H7 (cell line): ENCODE data around the gene CEACAM1. TPM values are rescaled to one million over a fixed set of nuclear protein-coding genes. Genes with fewer than 3 reads are reported as not detected.
"Not testable (repeated sequence)": the region's sequence is repeated elsewhere in the genome, so short reads cannot be mapped to it uniquely, and the experiment has no call there.

Source experiments
- DNase-seq: peaks from one replicate; pipeline ENCODE4 v3.0.0; 2012
- H3K27me3 ChIP-seq: 2 replicates; pipeline ENCODE4 v1.6.0; 2011; ENCODE audit warnings: mild to moderate bottlenecking, low read length; ENCODE audit not compliant: control insufficient read depth, insufficient read depth
- H3K36me3 ChIP-seq: replicated peaks from 2 replicates; pipeline ENCODE4 v1.5.1; 2011; ENCODE audit warnings: low read length; ENCODE audit not compliant: control insufficient read depth, insufficient read depth
- H3K4me3 ChIP-seq: 2 replicates; pipeline ENCODE4 v1.5.1; 2011; ENCODE audit warnings: low read depth, mild to moderate bottlenecking, control low read depth, low read length, moderate library complexity; ENCODE audit not compliant: insufficient read depth
- total RNA-seq: library from RNA; depleted of rRNA; stranded (reverse); fragments of >200 nt; shearing (Covaris generic); gene quantifications from 2 replicates; pipeline ENCODE4 v1.2.3, GENCODE V29; 2014

The CEACAM1 gene
- total RNA-seq, 1 experiment from 2014 or later: 0.42 TPM

- H3K36me3 ChIP-seq, DNase-seq, H3K4me3 ChIP-seq, H3K27me3 ChIP-seq: not testable (repeated sequence)
These were observed 7.0 kb upstream of the CEACAM1 start for GRCh38 chr19:42535276-42535675.

DNA sequence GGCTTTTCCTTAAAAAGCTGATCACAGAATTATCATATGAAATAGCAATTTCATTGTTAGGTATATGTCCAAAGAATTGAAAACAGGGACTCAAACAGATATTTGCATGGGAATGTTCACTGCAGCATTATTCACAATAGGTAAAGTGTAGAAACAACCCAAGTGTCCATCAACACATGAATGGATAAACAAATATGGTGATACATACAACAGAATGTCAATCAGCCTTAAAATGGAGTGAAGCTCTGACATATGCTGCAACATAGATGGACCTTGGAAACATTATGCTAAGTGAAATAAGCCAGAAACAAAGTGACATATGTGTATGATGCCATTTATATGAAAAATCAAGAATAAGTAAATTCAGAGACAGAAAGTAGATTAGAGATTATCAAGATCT, 6.1 kb upstream of the CEACAM1 start:
- no peak for DNase-seq
- no peaks in the 10 kb centered on the region for H3K36me3 ChIP-seq
- H3K27me3 ChIP-seq: no peaks in the 10 kb centered on the region
- no peak overlapping the region for H3K4me3 ChIP-seq

DNA sequence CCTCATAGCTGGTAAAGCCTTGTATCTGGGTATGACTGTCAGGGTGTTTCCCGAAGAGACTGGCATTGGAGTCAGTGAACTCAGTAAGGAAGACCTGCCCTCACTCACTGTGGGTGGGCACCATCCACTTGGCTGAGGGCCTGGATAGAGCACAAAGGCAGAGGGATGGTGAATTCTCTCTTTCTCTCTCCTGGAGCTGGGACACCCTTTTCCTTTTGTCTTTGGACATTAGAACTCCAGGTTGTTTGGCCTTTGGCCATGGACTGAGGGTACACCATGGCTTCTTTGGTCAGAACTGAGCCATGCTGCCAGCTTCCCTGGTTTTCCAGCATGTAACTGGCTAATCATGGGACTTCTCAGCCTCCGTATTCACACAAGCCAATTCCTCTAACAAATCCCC, 4.6 kb upstream of the CEACAM1 start:
- H3K27me3 ChIP-seq: no peaks in the 10 kb centered on the region; the same call in 1 of the 2 replicates
- no peaks in the 10 kb centered on the region for H3K36me3 ChIP-seq
- DNase-seq: no peak
- H3K4me3 ChIP-seq: no peak overlapping the region

- Histone ChIP-seq H3K36me3 (no peaks in the 10 kb centered on the region), H3K4me3 (no peak overlapping the region), H3K27me3 (no peaks in the 10 kb centered on the region; the same call in 1 of the 2 replicates)
- DNase-seq: no peak
These were observed 3.0 kb upstream of the CEACAM1 start for GRCh38 chr19:42531313-42531712.

DNA sequence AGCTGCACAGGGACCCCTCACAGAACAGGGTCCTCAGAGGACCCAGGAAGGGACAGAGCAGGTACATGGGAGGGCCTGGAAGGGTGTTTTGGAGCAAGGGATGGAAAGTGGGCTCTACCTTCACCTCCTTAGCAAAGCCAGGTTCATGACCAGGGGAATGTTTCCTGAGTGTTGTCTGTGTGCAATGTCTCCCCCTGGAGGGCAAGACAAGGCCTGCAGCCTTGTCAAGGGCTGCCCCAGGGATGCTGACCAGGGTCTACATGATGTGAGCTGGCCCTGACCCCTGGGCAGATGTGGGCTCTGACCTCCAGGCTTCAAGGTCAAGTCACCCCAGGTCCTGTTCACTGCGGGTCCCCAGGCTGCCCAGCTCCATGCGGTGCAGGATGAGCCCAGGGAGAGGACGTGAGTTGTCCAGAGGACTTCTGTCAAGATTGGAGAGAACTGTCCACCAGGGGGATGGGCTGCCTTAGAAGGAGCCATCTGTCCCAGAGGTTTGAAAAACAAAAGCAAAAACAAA, 1.0 kb upstream of the CEACAM1 start:
- Histone ChIP-seq H3K36me3 (no peaks in the 10 kb centered on the region), H3K4me3 (no peak overlapping the region)

DNA sequence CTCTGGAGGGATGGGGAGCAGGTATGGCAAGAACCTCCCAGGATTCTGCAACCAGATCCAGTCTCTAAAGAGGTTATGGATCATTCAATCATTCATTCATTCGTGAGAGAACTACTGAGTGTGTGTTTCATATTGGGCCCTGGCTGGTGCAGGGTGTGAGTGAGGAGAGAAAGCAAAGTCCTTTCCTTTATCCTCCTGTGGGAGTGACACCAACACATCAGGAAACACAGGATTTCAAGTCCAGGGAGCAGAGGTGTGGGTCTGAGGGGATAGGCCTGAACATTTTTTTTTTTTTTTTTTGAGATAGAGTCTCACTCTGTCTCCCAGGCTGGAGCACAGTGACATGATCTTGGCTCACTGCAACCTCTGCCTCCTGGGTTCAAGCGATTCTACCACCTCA, 3.3 kb downstream of the CEACAM1 start:
- H3K27me3 ChIP-seq: no peaks in the 10 kb centered on the region; the same call in 1 of the 2 replicates
- H3K4me3 ChIP-seq: no peak overlapping the region
- H3K36me3 ChIP-seq: no peaks in the 10 kb centered on the region
- no peak for DNase-seq

More for the DNA sequence above, 1.0 kb upstream of the CEACAM1 start:
- H3K27me3 ChIP-seq: no peaks in the 10 kb centered on the region; the same call in 1 of the 2 replicates
- peak; percentile 85 for DNase-seq

DNA sequence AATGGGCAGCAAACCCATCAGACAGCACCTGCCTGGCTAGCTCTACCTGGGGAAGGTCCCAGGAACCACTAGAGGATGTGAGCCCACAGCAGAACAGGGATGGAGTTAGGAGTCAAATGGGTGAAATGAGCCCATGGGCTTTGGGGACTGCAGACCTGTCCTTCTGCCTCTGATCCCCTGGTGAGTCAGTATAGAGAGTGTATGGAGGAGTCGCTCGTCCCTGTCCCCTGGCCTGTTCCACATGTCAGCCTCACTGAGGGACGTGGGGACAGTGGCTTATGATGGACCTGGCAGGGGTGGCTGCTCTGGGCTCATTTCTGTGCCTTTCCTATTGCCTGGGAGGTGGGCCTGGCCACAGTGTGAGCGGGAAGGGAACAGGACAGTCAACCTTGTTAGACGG, 4.0 kb downstream of the CEACAM1 start:
- H3K27me3 ChIP-seq: no peaks in the 10 kb centered on the region; the same call in 1 of the 2 replicates

GRCh38 chr19:42522262-42522661, 6.0 kb downstream of the CEACAM1 start:
- not testable (repeated sequence) for DNase-seq, H3K27me3 ChIP-seq, H3K36me3 ChIP-seq, H3K4me3 ChIP-seq

More for the DNA sequence above, 4.0 kb downstream of the CEACAM1 start:
- H3K36me3 ChIP-seq: no peaks in the 10 kb centered on the region
- H3K4me3 ChIP-seq: no peak overlapping the region
- no peak for DNase-seq

- Histone ChIP-seq H3K4me3 (no peak overlapping the region), H3K36me3 (no peaks in the 10 kb centered on the region), H3K27me3 (no peaks in the 10 kb centered on the region)
- no peak for DNase-seq
These were observed 6.8 kb downstream of the CEACAM1 start for GRCh38 chr19:42521346-42522030.

DNA sequence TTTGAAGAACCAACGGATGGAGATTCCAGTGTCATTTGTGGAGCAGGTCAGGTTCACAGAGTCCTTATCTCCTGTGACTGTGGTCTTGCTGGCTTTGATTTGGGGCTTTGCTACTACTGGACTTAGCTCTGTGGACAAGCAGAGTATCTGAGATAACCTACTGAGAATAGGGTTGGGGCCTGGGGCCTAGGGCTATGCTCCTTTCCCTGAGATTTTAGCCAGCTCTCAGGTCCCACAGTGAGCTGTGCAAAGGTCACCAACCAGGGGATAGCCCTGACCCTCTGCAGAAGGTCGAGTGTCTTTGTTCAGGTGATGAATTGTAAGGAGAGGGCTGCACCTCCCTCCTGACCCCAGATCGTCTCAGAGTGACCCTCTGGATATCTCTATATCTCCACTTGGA, 9.2 kb downstream of the CEACAM1 start:
- Histone ChIP-seq H3K4me3 (no peak overlapping the region), H3K27me3 (no peaks in the 10 kb centered on the region), H3K36me3 (no peaks in the 10 kb centered on the region)
- no peak for DNase-seq

GRCh38 chr19:42516771-42517170, 11.5 kb downstream of the CEACAM1 start:
- no peaks in the 10 kb centered on the region for H3K27me3 ChIP-seq
- no peaks in the 10 kb centered on the region for H3K36me3 ChIP-seq
- DNase-seq: no peak
- H3K4me3 ChIP-seq: no peak overlapping the region

DNA sequence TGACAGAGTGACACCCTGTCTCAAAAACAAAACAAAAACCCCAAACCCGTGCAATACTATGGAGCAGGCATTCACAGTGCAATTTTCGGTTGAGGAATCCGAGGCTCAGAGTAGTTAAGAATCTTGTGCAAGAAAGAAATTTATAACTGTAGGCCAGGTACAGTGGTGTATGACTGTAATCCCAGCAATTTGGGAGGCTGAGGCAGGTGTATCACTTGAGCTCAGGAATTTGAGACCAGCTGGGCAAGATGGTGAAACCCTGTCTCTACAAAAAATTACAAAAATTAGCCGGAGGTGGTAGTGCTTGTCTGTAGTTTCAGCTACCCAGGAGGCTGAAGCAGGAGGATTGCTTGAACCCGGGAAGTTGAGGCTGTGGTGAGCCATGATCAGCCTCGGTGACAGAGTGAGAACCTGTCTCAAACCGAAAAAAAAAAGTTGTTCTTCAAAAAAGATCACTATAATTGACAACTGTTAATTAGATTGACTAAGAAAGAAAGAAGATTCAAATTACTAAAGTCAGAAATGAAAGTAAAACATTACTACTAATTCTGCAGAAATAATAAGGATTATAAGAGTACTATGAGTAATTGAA, 12.9 kb downstream of the CEACAM1 start:
- Histone ChIP-seq H3K4me3 (no peak overlapping the region), H3K27me3 (no peaks in the 10 kb centered on the region; the same call in 1 of the 2 replicates), H3K36me3 (no peaks in the 10 kb centered on the region)
- no peak for DNase-seq

DNA sequence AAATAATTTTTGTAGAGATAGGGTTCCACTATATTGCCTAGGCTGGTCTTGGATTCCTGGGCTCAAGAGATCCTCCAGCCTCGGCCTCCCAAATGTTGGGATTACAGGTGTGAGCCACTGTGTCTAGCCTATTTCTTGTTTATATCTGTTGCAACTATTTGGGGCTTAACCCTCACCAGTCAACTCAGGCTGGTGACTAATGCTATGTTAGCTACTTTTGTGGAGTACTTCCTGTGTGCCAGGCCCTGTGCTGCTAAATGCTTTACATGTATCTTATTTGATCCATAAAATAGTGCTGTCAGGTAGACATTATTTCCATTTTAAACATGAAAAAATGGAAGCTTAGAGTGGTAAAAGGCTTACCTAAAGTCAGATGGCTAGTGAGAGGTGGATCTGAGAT, 13.8 kb downstream of the CEACAM1 start:
- H3K27me3 ChIP-seq: no peaks in the 10 kb centered on the region; the same call in 1 of the 2 replicates
- no peak for DNase-seq
- no peaks in the 10 kb centered on the region for H3K36me3 ChIP-seq
- H3K4me3 ChIP-seq: no peak overlapping the region

- Histone ChIP-seq H3K4me3 (no peak overlapping the region), H3K36me3 (no peaks in the 10 kb centered on the region), H3K27me3 (no peaks in the 10 kb centered on the region; the same call in 1 of the 2 replicates)
- DNase-seq: peak; percentile 43
These were observed 15.5 kb downstream of the CEACAM1 start for GRCh38 chr19:42512743-42513304.

GRCh38 chr19:42512130-42512636, 16.1 kb downstream of the CEACAM1 start:
- Histone ChIP-seq H3K27me3 (no peaks in the 10 kb centered on the region; the same call in 1 of the 2 replicates), H3K36me3 (no peaks in the 10 kb centered on the region), H3K4me3 (no peak overlapping the region)
- no peak for DNase-seq
